ENCODE data around the gene COL6A3. TPM values are rescaled to one million over a fixed set of nuclear protein-coding genes. Genes with fewer than 3 reads are reported as not detected.
A peak's percentile ranks its signal among the peaks of the same experiment; 100 is the strongest.

COL6A3 gene
- total RNA-seq, 1 experiment from 2014 or later, result 1.2 TPM

DNA sequence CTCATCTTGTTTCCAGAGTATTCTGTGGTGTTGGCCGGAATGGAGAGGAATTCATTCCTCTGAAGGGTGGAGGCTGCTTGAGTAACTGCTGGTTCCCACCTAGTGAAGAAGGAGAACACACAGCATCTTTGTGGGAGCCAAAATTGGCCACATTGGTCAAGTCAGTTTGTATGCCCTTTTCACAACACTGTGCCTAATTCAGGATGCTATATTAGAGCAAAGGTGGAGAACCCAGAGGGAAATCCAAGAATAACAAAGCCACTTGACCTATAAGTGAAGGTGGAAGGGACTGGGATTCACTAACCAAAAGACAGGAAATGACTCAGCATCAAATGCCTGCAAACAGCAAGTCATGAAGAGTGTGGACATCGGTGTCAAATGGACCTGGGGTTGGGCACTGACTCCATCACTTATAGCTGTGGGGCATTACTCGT is 45.8 kb upstream of the COL6A3 start:
- no TSS peak for BruUV-seq (replicated peaks)
- H3K9me2 ChIP-seq (ENCODE audit: insufficient read depth), result no peaks in the 10 kb centered on the region
- peak overlapping the region; percentile 4 for H2AFZ ChIP-seq (ENCODE audit: low read depth, low read length, poor library complexity, severe bottlenecking)
- peaks cover 3 to 30% of the 10 kb centered on the region in 2 experiments; a peak in 3 of 4 replicates for H3K4me1 ChIP-seq (ENCODE audit: control insufficient read depth in 1 of 2, insufficient read depth in 2 of 2, low read length in 2 of 2)
- no peak for ATAC-seq
- DNase-seq (ENCODE audit: low read depth, low spot score), result no peak
- H3K36me3 ChIP-seq (ENCODE audit: control insufficient read depth in 1 of 2, insufficient read depth in 2 of 2, low read length in 2 of 2), result no peaks in the 10 kb centered on the region
- H3K4me3 ChIP-seq (replicated peaks in 1 of 2; ENCODE audit: low read depth in 1 of 2, low read length in 2 of 2), result no peak overlapping the region
- H3K9ac ChIP-seq (ENCODE audit: low read length), result no peak overlapping the region
- H3K4me2 ChIP-seq (ENCODE audit: low read length), result peak overlapping the region; percentile 38
- no peaks in the 10 kb centered on the region for H3K79me2 ChIP-seq (ENCODE audit: insufficient read depth, low read length)
- POLR2A ChIA-PET, result no interaction called here
- no peak overlapping the region for H3K27ac ChIP-seq (ENCODE audit: low read depth, low read length)
- intact Hi-C loops (cut with micrococcal nuclease), result no loop called here
- H4K20me1 ChIP-seq (ENCODE audit: insufficient read depth), result no peaks in the 10 kb centered on the region
- no peaks in the 10 kb centered on the region for H3K27me3 ChIP-seq (ENCODE audit: insufficient read depth, low read length)
- RAD21 ChIA-PET (ENCODE audit: low non-redundant PET in 1 of 2, low total read pairs in 2 of 2, uncharacterized antibody in 2 of 2, unreplicated experiment in 2 of 2), result no interaction called here
- TF ChIP-seq REST (IDR thresholded peaks at IDR 0.05; ENCODE audit: low read depth) (no peak), ZFX (IDR thresholded peaks at IDR 0.05) (no peak), TCF7L2 (IDR thresholded peaks at IDR 0.05; ENCODE audit: borderline replicate concordance, extremely low read depth, insufficient read depth, insufficient read length) (no peak), CBX3 (IDR thresholded peaks at IDR 0.05; ENCODE audit: low read depth) (no peak), RAD21 (IDR thresholded peaks at IDR 0.05; ENCODE audit: low read depth) (no peak), ELF1 (IDR thresholded peaks at IDR 0.05; ENCODE audit: borderline replicate concordance, low read depth) (no peak), ZNF274 (IDR thresholded peaks at IDR 0.05; ENCODE audit: low read depth, low read length) (no peak), EZH2phosphoT487 (IDR thresholded peaks at IDR 0.05; ENCODE audit: borderline replicate concordance) (no peak), SIN3A (IDR thresholded peaks at IDR 0.05; ENCODE audit: low read depth) (no peak), CEBPB (IDR thresholded peaks at IDR 0.05; ENCODE audit: low read depth) (no peak), YY1 (IDR thresholded peaks at IDR 0.05; ENCODE audit: extremely low read depth, insufficient replicate concordance, low read depth, low read length) (no peak), EGR1 (IDR thresholded peaks at IDR 0.05; ENCODE audit: low read depth) (no peak), POLR2AphosphoS5 (IDR thresholded peaks at IDR 0.05; ENCODE audit: low read depth, low read length) (no peak), SRF (IDR thresholded peaks at IDR 0.05; ENCODE audit: low read depth) (no peak), POLR2A (IDR thresholded peaks at IDR 0.05; ENCODE audit: borderline replicate concordance, extremely low read depth, insufficient read depth, insufficient read length) (no peak), EZH2 (IDR thresholded peaks at IDR 0.05) (no peak), SP1 (IDR thresholded peaks at IDR 0.05; ENCODE audit: low read depth) (peak; percentile 33; the same call in 1 of the 2 replicates), ATF3 (IDR thresholded peaks at IDR 0.05) (no peak), JUND (IDR thresholded peaks at IDR 0.05) (peak; percentile 39), FOSL1 (IDR thresholded peaks at IDR 0.05; ENCODE audit: low read depth) (peak; percentile 31)
- TF ChIP-seq, protein P1, sequence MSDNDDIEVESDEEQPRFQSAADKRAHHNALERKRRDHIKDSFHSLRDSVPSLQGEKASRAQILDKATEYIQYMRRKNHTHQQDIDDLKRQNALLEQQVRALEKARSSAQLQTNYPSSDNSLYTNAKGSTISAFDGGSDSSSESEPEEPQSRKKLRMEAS (IDR thresholded peaks at IDR 0.05), result no peak
- TF ChIP-seq, protein P2, sequence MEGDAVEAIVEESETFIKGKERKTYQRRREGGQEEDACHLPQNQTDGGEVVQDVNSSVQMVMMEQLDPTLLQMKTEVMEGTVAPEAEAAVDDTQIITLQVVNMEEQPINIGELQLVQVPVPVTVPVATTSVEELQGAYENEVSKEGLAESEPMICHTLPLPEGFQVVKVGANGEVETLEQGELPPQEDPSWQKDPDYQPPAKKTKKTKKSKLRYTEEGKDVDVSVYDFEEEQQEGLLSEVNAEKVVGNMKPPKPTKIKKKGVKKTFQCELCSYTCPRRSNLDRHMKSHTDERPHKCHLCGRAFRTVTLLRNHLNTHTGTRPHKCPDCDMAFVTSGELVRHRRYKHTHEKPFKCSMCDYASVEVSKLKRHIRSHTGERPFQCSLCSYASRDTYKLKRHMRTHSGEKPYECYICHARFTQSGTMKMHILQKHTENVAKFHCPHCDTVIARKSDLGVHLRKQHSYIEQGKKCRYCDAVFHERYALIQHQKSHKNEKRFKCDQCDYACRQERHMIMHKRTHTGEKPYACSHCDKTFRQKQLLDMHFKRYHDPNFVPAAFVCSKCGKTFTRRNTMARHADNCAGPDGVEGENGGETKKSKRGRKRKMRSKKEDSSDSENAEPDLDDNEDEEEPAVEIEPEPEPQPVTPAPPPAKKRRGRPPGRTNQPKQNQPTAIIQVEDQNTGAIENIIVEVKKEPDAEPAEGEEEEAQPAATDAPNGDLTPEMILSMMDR (IDR thresholded peaks at IDR 0.05 in 2 of 3, conservative IDR thresholded peaks at IDR 0.05 in 1 of 3; ENCODE audit: borderline replicate concordance in 1 of 3, insufficient read depth in 1 of 3, low read depth in 2 of 3, low read length in 2 of 3), result no peak
- TF ChIP-seq, protein P3, sequence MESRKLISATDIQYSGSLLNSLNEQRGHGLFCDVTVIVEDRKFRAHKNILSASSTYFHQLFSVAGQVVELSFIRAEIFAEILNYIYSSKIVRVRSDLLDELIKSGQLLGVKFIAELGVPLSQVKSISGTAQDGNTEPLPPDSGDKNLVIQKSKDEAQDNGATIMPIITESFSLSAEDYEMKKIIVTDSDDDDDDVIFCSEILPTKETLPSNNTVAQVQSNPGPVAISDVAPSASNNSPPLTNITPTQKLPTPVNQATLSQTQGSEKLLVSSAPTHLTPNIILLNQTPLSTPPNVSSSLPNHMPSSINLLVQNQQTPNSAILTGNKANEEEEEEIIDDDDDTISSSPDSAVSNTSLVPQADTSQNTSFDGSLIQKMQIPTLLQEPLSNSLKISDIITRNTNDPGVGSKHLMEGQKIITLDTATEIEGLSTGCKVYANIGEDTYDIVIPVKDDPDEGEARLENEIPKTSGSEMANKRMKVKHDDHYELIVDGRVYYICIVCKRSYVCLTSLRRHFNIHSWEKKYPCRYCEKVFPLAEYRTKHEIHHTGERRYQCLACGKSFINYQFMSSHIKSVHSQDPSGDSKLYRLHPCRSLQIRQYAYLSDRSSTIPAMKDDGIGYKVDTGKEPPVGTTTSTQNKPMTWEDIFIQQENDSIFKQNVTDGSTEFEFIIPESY (IDR thresholded peaks at IDR 0.05; ENCODE audit: extremely low read depth, insufficient replicate concordance, low read length), result no peak
- H3K9me3 ChIP-seq (ENCODE audit: control insufficient read depth in 1 of 2, insufficient read depth in 1 of 2, low read depth in 1 of 2, low read length in 2 of 2), result no peaks in the 10 kb centered on the region
- CTCF ChIA-PET, result no interaction called here
